SK-N-MC (cell line): ENCODE results near the gene CHST15.

Experiments
- DNase-seq: peaks from one replicate; pipeline ENCODE4 v3.0.0-alpha.2; 2011; ENCODE audit warnings: low read depth, low spot score
- H3K27ac ChIP-seq: fragments of 200-600 bp; sonication (generic); 2 replicates; pipeline ENCODE4 v1.5.1; 2016; ENCODE audit warnings: mixed run types
- H3K36me3 ChIP-seq: fragments of 200-600 bp; sonication (generic); 2 replicates; pipeline ENCODE4 v1.6.1; 2017; ENCODE audit warnings: antibody characterized with exemption, low read length, mixed read lengths; ENCODE audit not compliant: insufficient read depth
- H3K4me3 ChIP-seq: fragments of 200-600 bp; sonication (generic); 2 replicates; pipeline ENCODE4 v1.5.1; 2016
- H3K9ac ChIP-seq: fragments of 200-600 bp; sonication (generic); 2 replicates; pipeline ENCODE4 v1.8.0; 2017; ENCODE audit warnings: mixed run types, mixed read lengths; ENCODE audit not compliant: insufficient read length
- H3K9me3 ChIP-seq: fragments of 200-600 bp; sonication (generic); 2 replicates; pipeline ENCODE4 v1.6.1; 2017; ENCODE audit warnings: low read depth, mild to moderate bottlenecking, antibody characterized with exemption, low read length, moderate library complexity, mixed read lengths
- EZH2 ChIP-seq: fragments of 200-600 bp; sonication (generic); IDR thresholded peaks from one replicate; pipeline ENCODE4 v1.6.1; 2017; ENCODE audit warnings: antibody characterized with exemption
- FOXP2 ChIP-seq: optimal IDR thresholded peaks from 2 replicates; pipeline ENCODE3; 2011; ENCODE audit warnings: mild to moderate bottlenecking, moderate library complexity; ENCODE audit not compliant: insufficient read depth; ENCODE audit errors: extremely low read length, control extremely low read depth
- POLR2AphosphoS5 ChIP-seq: IDR thresholded peaks from 2 replicates; pipeline ENCODE4 v1.6.1; 2012; ENCODE audit warnings: mild to moderate bottlenecking, low read depth, low read length, borderline replicate concordance

Gene CHST15

GRCh38 chr10:124087672-124088634 lies 5.4 kb downstream of the CHST15 start:
- DNase-seq: no peak
- no peak for TF ChIP-seq POLR2AphosphoS5
- no peak for TF ChIP-seq EZH2
- no peaks in the 10 kb centered on the region for H3K9me3 ChIP-seq
- no peak overlapping the region for H3K9ac ChIP-seq
- H3K27ac ChIP-seq: no peak overlapping the region
- H3K36me3 ChIP-seq: no peaks in the 10 kb centered on the region
- no peak overlapping the region for H3K4me3 ChIP-seq

DNA sequence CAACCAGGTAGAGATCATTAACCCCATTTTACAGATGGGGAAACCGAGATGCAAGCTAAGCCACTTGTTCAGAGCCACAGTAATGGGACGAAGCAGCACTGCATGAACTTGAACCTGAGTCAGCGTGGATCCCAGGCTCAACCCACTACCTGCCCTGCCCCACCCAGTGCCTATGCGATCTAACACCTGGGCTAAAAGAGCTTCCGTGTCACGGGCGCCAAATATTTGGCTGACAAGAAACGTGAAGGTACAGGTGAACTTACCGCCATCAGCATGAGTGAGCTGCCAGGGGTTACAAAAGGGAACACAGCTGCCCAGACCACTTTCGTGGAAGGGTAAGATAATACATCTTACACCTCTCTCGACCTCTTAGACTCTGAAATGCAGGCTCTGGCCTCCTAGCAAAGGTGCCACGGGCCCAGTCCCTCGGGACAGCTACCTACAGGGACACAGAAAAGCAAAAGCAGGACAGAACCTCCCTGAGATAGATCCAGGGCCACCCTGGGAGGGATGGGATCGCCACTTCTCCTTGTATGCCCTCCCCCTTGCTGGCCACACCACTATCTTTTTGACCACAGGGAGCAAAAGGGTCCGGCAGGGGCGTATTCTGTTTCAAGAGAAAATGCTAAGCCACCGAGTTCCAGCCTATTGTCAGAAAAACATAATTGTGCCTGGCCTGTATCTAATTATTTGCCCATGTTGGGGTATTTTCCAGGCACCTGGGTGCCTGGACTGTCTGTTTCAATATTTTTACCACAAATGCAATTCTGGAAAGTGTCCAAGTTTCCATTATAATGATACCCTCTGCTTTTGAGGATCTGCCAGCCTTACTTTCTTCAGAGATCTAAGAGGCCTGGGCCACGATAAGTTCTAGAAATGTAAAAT lies 6.4 kb downstream of the CHST15 start:
- H3K9me3 ChIP-seq: no peaks in the 10 kb centered on the region
- no peak overlapping the region for H3K27ac ChIP-seq
- H3K9ac ChIP-seq: no peak overlapping the region
- H3K4me3 ChIP-seq: no peak overlapping the region
- H3K36me3 ChIP-seq: no peaks in the 10 kb centered on the region
- no peak for DNase-seq
- no peak for TF ChIP-seq POLR2AphosphoS5
- no peak for TF ChIP-seq FOXP2
- TF ChIP-seq EZH2: no peak

DNA sequence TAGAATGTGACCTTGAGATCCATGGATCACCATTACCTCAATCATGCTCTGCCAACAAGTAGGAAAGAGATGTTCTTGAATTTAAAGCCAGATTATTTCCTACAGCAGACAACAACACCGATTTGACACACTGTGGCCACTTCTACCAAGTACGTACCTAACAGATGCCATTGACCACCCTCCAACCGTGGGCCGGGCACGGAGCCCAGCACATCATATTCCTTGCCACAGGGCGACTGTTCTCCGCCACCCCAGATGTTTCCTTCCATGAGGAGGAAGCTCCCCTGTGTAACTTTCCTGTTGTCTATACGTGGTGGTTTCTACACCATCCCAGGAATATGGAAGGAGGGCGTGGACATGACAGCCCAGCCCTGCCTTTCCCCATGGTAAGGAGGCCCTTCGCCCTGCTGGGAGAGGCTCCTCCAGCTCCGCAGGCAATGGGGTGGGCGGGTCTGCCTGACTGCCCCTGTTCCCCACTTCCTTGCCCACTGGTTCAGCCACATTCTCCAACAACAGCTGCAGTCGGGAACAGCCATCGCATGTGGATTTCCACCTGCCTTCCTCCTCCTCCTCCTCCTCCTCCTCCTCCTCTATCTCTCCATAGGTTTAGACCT lies 7.2 kb downstream of the CHST15 start:
- H3K4me3 ChIP-seq: no peak overlapping the region
- no peak overlapping the region for H3K27ac ChIP-seq
- no peaks in the 10 kb centered on the region for H3K9me3 ChIP-seq
- no peak for DNase-seq
- no peak overlapping the region for H3K9ac ChIP-seq
- TF ChIP-seq FOXP2: no peak
- H3K36me3 ChIP-seq: no peaks in the 10 kb centered on the region

GRCh38 chr10:124085680-124086079 lies 7.7 kb downstream of the CHST15 start:
- TF ChIP-seq POLR2AphosphoS5: no peak
- no peak for TF ChIP-seq EZH2
- TF ChIP-seq FOXP2: no peak
- Histone ChIP-seq H3K9me3 (no peaks in the 10 kb centered on the region), H3K27ac (no peak overlapping the region), H3K4me3 (no peak overlapping the region), H3K9ac (no peak overlapping the region), H3K36me3 (no peaks in the 10 kb centered on the region)
- DNase-seq: no peak

GRCh38 chr10:124084708-124085107 lies 8.7 kb downstream of the CHST15 start:
- DNase-seq: no peak
- Histone ChIP-seq H3K9me3 (no peaks in the 10 kb centered on the region), H3K4me3 (no peak overlapping the region), H3K9ac (no peak overlapping the region), H3K27ac (no peak overlapping the region), H3K36me3 (no peaks in the 10 kb centered on the region)
- no peak for TF ChIP-seq POLR2AphosphoS5
- no peak for TF ChIP-seq FOXP2
- TF ChIP-seq EZH2: no peak

- Histone ChIP-seq H3K36me3 (no peaks in the 10 kb centered on the region), H3K4me3 (no peak overlapping the region), H3K9ac (no peak overlapping the region), H3K27ac (no peak overlapping the region), H3K9me3 (no peaks in the 10 kb centered on the region)
- TF ChIP-seq POLR2AphosphoS5 (no peak), EZH2 (no peak), FOXP2 (no peak)
- DNase-seq: no peak
These were observed 9.5 kb downstream of the CHST15 start for GRCh38 chr10:124083740-124084397.

- TF ChIP-seq FOXP2: no peak
- TF ChIP-seq EZH2: no peak
- H3K36me3 ChIP-seq: no peaks in the 10 kb centered on the region
- no peak overlapping the region for H3K4me3 ChIP-seq
- no peak for DNase-seq
- no peak overlapping the region for H3K9ac ChIP-seq
- H3K27ac ChIP-seq: no peak overlapping the region
- no peaks in the 10 kb centered on the region for H3K9me3 ChIP-seq
These were observed 10.2 kb downstream of the CHST15 start for GRCh38 chr10:124083047-124083739.

DNA sequence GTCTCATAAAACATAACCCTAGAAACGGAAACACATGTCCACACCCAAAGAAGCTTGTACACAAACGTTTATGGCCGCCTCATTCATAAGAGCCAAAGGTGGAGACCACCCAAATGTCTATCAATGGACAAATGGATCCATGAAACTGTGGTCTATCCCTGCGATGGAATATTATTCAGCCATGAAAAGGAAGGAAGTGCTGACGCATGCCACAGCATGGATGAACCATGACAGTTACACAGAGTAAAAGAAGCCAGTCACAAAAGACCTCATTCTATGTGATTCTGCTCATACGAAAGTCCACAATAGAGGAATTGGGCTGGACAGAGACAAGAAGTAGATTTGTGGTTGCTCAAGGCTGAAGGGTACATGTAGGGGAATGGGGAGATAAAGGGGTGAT lies 10.8 kb downstream of the CHST15 start:
- Histone ChIP-seq H3K4me3 (no peak overlapping the region), H3K36me3 (no peaks in the 10 kb centered on the region), H3K9ac (no peak overlapping the region), H3K27ac (no peak overlapping the region), H3K9me3 (no peaks in the 10 kb centered on the region)
- TF ChIP-seq EZH2: no peak
- TF ChIP-seq POLR2AphosphoS5: no peak
- TF ChIP-seq FOXP2: no peak
- no peak for DNase-seq
